ENCODE measurements around the gene GLCCI1.

DNA sequence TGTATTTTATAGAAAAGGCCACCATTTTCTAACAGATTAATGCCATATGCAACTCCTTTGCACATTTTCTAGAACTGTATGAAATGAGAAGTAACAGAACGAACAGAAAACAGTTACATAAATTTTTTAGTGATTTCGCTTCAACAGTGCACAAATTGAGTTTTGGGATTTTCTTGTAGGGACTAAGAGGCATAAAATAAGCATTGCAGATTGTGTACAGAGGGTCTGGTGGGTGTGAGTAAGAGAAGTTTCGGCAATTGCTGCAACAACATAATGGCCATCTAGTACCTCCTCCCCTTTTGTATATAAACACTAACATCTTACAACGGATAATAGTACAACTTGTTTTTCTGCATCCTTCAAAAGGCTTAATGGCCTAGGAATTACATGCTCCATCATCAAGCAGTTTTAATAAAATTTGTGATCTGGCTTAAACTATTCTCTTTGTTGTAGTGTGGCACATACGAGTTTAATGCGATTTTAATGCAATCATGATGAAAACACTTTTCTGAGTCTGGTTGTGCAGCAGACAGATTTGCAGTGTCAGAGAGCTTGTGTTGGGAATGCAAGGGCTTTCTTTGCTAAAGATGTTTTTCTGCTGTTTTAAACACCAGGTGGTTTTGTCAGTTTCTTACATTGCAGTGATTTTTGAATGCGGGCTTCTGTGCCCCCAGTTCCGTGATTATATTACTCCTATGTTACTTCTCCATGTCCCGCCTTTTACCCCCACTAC is 2.9 kb downstream of the GLCCI1 start:
- TF ChIP-seq, protein P1, sequence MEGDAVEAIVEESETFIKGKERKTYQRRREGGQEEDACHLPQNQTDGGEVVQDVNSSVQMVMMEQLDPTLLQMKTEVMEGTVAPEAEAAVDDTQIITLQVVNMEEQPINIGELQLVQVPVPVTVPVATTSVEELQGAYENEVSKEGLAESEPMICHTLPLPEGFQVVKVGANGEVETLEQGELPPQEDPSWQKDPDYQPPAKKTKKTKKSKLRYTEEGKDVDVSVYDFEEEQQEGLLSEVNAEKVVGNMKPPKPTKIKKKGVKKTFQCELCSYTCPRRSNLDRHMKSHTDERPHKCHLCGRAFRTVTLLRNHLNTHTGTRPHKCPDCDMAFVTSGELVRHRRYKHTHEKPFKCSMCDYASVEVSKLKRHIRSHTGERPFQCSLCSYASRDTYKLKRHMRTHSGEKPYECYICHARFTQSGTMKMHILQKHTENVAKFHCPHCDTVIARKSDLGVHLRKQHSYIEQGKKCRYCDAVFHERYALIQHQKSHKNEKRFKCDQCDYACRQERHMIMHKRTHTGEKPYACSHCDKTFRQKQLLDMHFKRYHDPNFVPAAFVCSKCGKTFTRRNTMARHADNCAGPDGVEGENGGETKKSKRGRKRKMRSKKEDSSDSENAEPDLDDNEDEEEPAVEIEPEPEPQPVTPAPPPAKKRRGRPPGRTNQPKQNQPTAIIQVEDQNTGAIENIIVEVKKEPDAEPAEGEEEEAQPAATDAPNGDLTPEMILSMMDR (CRISPR knock-in tag; IDR thresholded peaks at IDR 0.05): no peak
- no peak for TF ChIP-seq RBM39 (IDR thresholded peaks at IDR 0.05; ENCODE audit: low read depth, low read length, poor library complexity, severe bottlenecking)
- TF ChIP-seq HDAC6 (IDR thresholded peaks at IDR 0.05; ENCODE audit: low read depth, low read length): no peak
- no peak for TF ChIP-seq RNF2 (conservative IDR thresholded peaks at IDR 0.05; ENCODE audit: low read depth)
- no peak for TF ChIP-seq NR2C2 (CRISPR knock-in tag; IDR thresholded peaks at IDR 0.05; ENCODE audit: borderline replicate concordance)
- no peak for TF ChIP-seq CEBPB (IDR thresholded peaks at IDR 0.05; ENCODE audit: borderline replicate concordance, low read depth, low read length)
- TF ChIP-seq, protein P2, sequence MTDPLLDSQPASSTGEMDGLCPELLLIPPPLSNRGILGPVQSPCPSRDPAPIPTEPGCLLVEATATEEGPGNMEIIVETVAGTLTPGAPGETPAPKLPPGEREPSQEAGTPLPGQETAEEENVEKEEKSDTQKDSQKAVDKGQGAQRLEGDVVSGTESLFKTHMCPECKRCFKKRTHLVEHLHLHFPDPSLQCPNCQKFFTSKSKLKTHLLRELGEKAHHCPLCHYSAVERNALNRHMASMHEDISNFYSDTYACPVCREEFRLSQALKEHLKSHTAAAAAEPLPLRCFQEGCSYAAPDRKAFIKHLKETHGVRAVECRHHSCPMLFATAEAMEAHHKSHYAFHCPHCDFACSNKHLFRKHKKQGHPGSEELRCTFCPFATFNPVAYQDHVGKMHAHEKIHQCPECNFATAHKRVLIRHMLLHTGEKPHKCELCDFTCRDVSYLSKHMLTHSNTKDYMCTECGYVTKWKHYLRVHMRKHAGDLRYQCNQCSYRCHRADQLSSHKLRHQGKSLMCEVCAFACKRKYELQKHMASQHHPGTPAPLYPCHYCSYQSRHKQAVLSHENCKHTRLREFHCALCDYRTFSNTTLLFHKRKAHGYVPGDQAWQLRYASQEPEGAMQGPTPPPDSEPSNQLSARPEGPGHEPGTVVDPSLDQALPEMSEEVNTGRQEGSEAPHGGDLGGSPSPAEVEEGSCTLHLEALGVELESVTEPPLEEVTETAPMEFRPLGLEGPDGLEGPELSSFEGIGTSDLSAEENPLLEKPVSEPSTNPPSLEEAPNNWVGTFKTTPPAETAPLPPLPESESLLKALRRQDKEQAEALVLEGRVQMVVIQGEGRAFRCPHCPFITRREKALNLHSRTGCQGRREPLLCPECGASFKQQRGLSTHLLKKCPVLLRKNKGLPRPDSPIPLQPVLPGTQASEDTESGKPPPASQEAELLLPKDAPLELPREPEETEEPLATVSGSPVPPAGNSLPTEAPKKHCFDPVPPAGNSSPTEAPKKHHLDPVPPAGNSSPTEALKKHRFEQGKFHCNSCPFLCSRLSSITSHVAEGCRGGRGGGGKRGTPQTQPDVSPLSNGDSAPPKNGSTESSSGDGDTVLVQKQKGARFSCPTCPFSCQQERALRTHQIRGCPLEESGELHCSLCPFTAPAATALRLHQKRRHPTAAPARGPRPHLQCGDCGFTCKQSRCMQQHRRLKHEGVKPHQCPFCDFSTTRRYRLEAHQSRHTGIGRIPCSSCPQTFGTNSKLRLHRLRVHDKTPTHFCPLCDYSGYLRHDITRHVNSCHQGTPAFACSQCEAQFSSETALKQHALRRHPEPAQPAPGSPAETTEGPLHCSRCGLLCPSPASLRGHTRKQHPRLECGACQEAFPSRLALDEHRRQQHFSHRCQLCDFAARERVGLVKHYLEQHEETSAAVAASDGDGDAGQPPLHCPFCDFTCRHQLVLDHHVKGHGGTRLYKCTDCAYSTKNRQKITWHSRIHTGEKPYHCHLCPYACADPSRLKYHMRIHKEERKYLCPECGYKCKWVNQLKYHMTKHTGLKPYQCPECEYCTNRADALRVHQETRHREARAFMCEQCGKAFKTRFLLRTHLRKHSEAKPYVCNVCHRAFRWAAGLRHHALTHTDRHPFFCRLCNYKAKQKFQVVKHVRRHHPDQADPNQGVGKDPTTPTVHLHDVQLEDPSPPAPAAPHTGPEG (CRISPR knock-in tag; IDR thresholded peaks at IDR 0.05): no peak
- no peak for TF ChIP-seq ZNF101 (CRISPR knock-in tag; IDR thresholded peaks at IDR 0.05; ENCODE audit: borderline replicate concordance, low read depth)
